ENCODE measurements around the gene PIGU. TPM values are rescaled to one million over a fixed set of nuclear protein-coding genes. Genes with fewer than 3 reads are reported as not detected.

PIGU gene
- total and polyA plus RNA-seq, 2 of the 13 experiments (the other 11 are each of a cell fraction or from before 2014, with no cell fraction given): 45.5 to 231 TPM

GRCh38 chr20:34703061-34703423 is 26.1 kb upstream of the PIGU start (continued):
- TF ChIP-seq MATR3 (CRISPR knock-in tag; IDR thresholded peaks at IDR 0.05) (no peak), ZNF281 (CRISPR knock-in tag; IDR thresholded peaks at IDR 0.05; ENCODE audit: borderline replicate concordance) (no peak), TP53 (CRISPR knock-in tag; conservative IDR thresholded peaks at IDR 0.05) (no peak), NFYC (CRISPR knock-in tag; IDR thresholded peaks at IDR 0.05) (no peak), ZNF18 (CRISPR knock-in tag; IDR thresholded peaks at IDR 0.05; ENCODE audit: insufficient replicate concordance) (peak; percentile 2), ZXDC (CRISPR knock-in tag; IDR thresholded peaks at IDR 0.05) (no peak), ZNF20 (CRISPR knock-in tag; IDR thresholded peaks at IDR 0.05) (no peak), ZNF263 (CRISPR knock-in tag; IDR thresholded peaks at IDR 0.05) (no peak; the same call in 1 of the 2 replicates), KLF6 (CRISPR knock-in tag; IDR thresholded peaks at IDR 0.05) (no peak), AGO1 (IDR thresholded peaks at IDR 0.05; ENCODE audit: low read depth, low read length, poor library complexity, severe bottlenecking) (no peak), ZNF800 (CRISPR knock-in tag; IDR thresholded peaks at IDR 0.05) (no peak), ZNF12 (CRISPR knock-in tag; IDR thresholded peaks at IDR 0.05) (no peak), TOE1 (CRISPR knock-in tag; IDR thresholded peaks at IDR 0.05) (no peak), EZH2 (conservative IDR thresholded peaks at IDR 0.05; ENCODE audit: low read depth, low read length) (no peak), MTA1 (CRISPR knock-in tag; IDR thresholded peaks at IDR 0.05; ENCODE audit: borderline replicate concordance) (no peak), CREB1 (IDR thresholded peaks at IDR 0.05) (no peak), CREB1 (CRISPR knock-in tag; IDR thresholded peaks at IDR 0.05) (no peak), ZSCAN21 (CRISPR knock-in tag; IDR thresholded peaks at IDR 0.05; ENCODE audit: borderline replicate concordance) (peak; percentile 28; the same call in 1 of the 2 replicates), ZNF652 (CRISPR knock-in tag; IDR thresholded peaks at IDR 0.05; ENCODE audit: borderline replicate concordance, low read depth) (no peak), DRAP1 (CRISPR knock-in tag; IDR thresholded peaks at IDR 0.05) (no peak; the same call in 1 of the 2 replicates)
